OCI-LY3 (cell line): ENCODE data around the gene PICK1.

Experiments
- H2AFZ ChIP-seq: fragments of 200-600, 300-600 bp; shearing (Covaris generic); 2 replicates; pipeline ENCODE4 v1.6.0; 2014; ENCODE audit warnings: antibody characterized with exemption, low read depth, low read length
- H3K27ac ChIP-seq: fragments of 200-600, 300-600 bp; sonication (generic); 2 replicates; pipeline ENCODE4 v1.5.1; 2014; ENCODE audit warnings: mild to moderate bottlenecking, low read length, moderate library complexity, mixed read lengths
- H3K27me3 ChIP-seq: fragments of 200-600, 300-600 bp; sonication (generic); 2 replicates; pipeline ENCODE4 v1.6.1; 2014; ENCODE audit warnings: low read depth, low read length, mixed read lengths
- H3K36me3 ChIP-seq: fragments of 200-600, 300-600 bp; sonication (generic); replicated peaks from 2 replicates; pipeline ENCODE3; 2014; ENCODE audit warnings: low read depth, low read length, mixed read lengths
- H3K4me1 ChIP-seq: fragments of 300-600, 200-600 bp; sonication (generic); 2 replicates; pipeline ENCODE4 v1.6.1; 2014; ENCODE audit warnings: low read length, mixed read lengths
- H3K4me2 ChIP-seq: fragments of 200-600, 300-600 bp; sonication (generic); 2 replicates; pipeline ENCODE4 v1.6.1; 2014; ENCODE audit warnings: low read length, mixed read lengths
- H3K4me3 ChIP-seq: fragments of 300-600, 200-600 bp; sonication (generic); 2 replicates; pipeline ENCODE4 v1.5.1; 2014; ENCODE audit warnings: antibody characterized with exemption, mild to moderate bottlenecking, low read length, moderate library complexity
- H3K79me2 ChIP-seq: fragments of 300-600, 200-600 bp; shearing (Covaris generic); 2 replicates; pipeline ENCODE4 v1.6.1; 2014; ENCODE audit warnings: mild to moderate bottlenecking, low read length, mixed read lengths
- H3K9ac ChIP-seq: fragments of 300-600, 200-600 bp; shearing (Covaris generic); 2 replicates; pipeline ENCODE4 v1.6.0; 2014; ENCODE audit warnings: mild to moderate bottlenecking, low read length, moderate library complexity
- H3K9me3 ChIP-seq: fragments of 200-600, 300-600 bp; shearing (Covaris generic); 2 replicates; pipeline ENCODE4 v1.6.1; 2014; ENCODE audit warnings: low read length, mixed read lengths; ENCODE audit not compliant: insufficient read depth
- H4K20me1 ChIP-seq: fragments of 200-600, 300-600 bp; sonication (generic); 2 replicates; pipeline ENCODE4 v1.6.1; 2016; ENCODE audit warnings: low read length, mixed read lengths; ENCODE audit not compliant: insufficient read depth
- CTCF ChIP-seq: fragments of 200-600, 300-600 bp; sonication (generic); IDR thresholded peaks from 2 replicates; pipeline ENCODE4 v1.5.1; 2014; ENCODE audit warnings: antibody characterized with exemption, low read length, low read depth
- EZH2phosphoT487 ChIP-seq: fragments of 200-600 bp; shearing (Covaris generic); IDR thresholded peaks from 2 replicates; pipeline ENCODE4 v1.6.1; 2018; ENCODE audit warnings: antibody characterized with exemption, mixed run types, low read depth

Gene PICK1

GRCh38 chr22:38018938-38019827, 38.0 kb upstream of the PICK1 start:
- H3K27ac ChIP-seq, result no peak overlapping the region
- H2AFZ ChIP-seq, result no peak overlapping the region
- no peak overlapping the region for H3K4me3 ChIP-seq
- H3K4me1 ChIP-seq, result no peaks in the 10 kb centered on the region
- H4K20me1 ChIP-seq, result no peaks in the 10 kb centered on the region
- TF ChIP-seq EZH2phosphoT487 (no peak), CTCF (no peak)
- no peaks in the 10 kb centered on the region for H3K36me3 ChIP-seq
- peaks cover 5% of the 10 kb centered on the region; the same call in 1 of the 2 replicates for H3K27me3 ChIP-seq
- H3K9me3 ChIP-seq, result no peaks in the 10 kb centered on the region
- H3K4me2 ChIP-seq, result no peak overlapping the region
- no peak overlapping the region for H3K9ac ChIP-seq
- no peaks in the 10 kb centered on the region for H3K79me2 ChIP-seq

GRCh38 chr22:38021206-38021605, 36.0 kb upstream of the PICK1 start:
- no peak overlapping the region for H3K9ac ChIP-seq
- H3K79me2 ChIP-seq, result no peaks in the 10 kb centered on the region
- no peaks in the 10 kb centered on the region for H3K4me1 ChIP-seq
- H3K27me3 ChIP-seq, result peaks cover 23% of the 10 kb centered on the region
- H3K4me2 ChIP-seq, result no peak overlapping the region
- no peaks in the 10 kb centered on the region for H4K20me1 ChIP-seq
- no peaks in the 10 kb centered on the region for H3K36me3 ChIP-seq
- no peak overlapping the region for H3K4me3 ChIP-seq
- H2AFZ ChIP-seq, result no peak overlapping the region
- H3K27ac ChIP-seq, result no peak overlapping the region
- no peaks in the 10 kb centered on the region for H3K9me3 ChIP-seq
- TF ChIP-seq EZH2phosphoT487, result no peak
- no peak for TF ChIP-seq CTCF

GRCh38 chr22:38023045-38023444, 34.2 kb upstream of the PICK1 start:
- Histone ChIP-seq H3K9me3 (no peaks in the 10 kb centered on the region), H3K79me2 (no peaks in the 10 kb centered on the region)

More at GRCh38 chr22:38023045-38023444, 34.2 kb upstream of the PICK1 start:
- TF ChIP-seq EZH2phosphoT487 (no peak), CTCF (no peak)
- Histone ChIP-seq H3K4me1 (no peaks in the 10 kb centered on the region), H3K36me3 (no peaks in the 10 kb centered on the region), H2AFZ (no peak overlapping the region), H3K27me3 (peaks cover 35% of the 10 kb centered on the region), H3K4me2 (no peak overlapping the region), H4K20me1 (no peaks in the 10 kb centered on the region), H3K9ac (no peak overlapping the region), H3K27ac (no peak overlapping the region), H3K4me3 (no peak overlapping the region)
